IPS-18c (cell line): ENCODE data around the gene ANGPTL4.
"Not testable (repeated sequence)": the region's sequence is repeated elsewhere in the genome, so short reads cannot be mapped to it uniquely, and the experiment has no call there.

ENCODE experiments used
- H3K4me3 ChIP-seq: 2 replicates; pipeline ENCODE4 v1.7.0; 2013; ENCODE audit warnings: low read depth, mild to moderate bottlenecking, low read length, moderate library complexity; ENCODE audit not compliant: insufficient read depth
- H3K9me3 ChIP-seq: one replicate; pipeline ENCODE4 v1.6.1; 2013; ENCODE audit warnings: mild to moderate bottlenecking, low read length, moderate library complexity; ENCODE audit not compliant: control insufficient read depth, insufficient read depth

ANGPTL4 gene

DNA sequence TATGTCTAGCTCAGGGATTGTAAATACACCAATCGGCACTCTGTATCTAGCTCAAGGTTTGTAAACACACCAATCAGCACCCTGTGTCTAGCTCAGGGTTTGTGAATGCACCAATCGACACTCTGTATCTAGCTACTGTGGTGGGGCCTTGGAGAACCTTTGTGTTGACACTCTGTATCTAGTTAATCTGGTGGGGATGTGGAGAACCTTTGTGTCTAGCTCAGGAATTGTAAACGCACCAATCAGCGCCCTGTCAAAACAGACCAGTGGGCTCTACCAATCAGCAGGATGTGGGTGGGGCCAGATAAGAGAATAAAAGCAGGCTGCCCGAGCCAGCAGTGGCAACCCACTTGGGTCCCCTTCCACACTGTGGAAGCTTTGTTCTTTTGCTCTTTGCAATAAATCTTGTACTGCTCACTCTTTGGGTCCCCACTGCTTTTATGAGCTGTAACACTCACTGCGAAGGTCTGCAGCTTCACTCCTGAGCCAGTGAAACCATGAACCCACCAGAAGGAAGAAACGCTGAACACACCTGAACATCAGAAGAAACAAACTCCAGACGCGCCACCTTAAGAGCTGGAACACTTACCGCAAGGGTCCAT lies 12.5 kb downstream of the ANGPTL4 start:
- not testable (repeated sequence) for H3K9me3 ChIP-seq, H3K4me3 ChIP-seq

DNA sequence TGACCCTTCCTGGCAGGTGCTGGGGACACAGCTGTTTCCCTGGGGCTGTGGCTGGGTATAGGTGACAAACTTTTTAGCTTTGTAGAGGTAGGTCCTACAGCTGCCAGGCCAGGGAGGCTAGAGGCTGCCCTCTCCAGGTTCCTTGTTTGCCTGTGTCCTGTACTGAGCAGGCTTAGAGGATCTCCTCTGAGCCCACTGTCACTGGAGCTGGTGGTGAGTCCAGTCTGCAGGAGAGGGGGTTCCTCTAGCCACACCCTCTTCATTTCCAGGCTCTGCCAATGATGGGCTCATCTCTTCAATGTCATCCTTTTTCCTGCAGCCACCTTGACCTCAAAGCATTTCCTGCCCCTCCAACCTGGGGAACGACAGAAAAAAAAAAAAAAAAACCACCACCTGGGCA lies 13.6 kb downstream of the ANGPTL4 start:
- Histone ChIP-seq H3K9me3 (no peaks in the 10 kb centered on the region), H3K4me3 (no peak overlapping the region)

DNA sequence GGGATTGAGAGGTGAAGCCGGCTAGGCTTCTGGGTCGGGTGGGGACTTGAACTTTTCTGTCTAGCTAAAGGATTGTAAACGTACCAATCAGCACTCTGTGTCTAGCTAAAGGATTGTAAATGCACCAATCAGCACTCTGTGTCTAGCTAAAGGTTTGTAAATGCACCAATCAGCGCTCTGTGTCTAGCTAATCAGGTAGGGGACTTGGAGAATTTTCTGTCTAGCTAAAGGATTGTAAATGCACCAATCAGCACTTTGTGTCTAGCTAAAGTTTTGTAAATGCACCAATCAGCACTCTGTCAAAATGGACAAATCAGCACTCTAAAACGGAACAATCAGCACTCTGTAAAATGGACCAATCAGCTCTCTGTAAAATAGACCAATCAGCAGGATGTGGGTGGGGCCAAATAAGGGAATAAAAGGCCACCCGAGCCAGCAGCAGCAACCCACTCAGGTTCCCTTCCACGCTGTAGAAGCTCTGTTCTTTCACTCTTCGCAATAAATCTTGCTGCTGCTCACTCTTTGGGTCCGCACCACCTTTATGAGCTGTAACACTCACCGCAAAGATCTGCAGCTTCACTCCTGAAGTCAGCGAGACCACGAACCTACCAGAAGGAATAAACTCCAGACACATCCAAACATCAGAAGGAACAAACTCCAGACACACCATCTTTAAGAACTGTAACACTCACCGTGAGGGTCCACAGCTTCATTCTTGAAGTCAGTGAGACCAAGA lies 15.4 kb downstream of the ANGPTL4 start:
- not testable (repeated sequence) for H3K4me3 ChIP-seq, H3K9me3 ChIP-seq

GRCh38 chr19:8384569-8384968 lies 20.6 kb downstream of the ANGPTL4 start:
- H3K9me3 ChIP-seq, H3K4me3 ChIP-seq: not testable (repeated sequence)

GRCh38 chr19:8385103-8385502 lies 21.1 kb downstream of the ANGPTL4 start:
- H3K9me3 ChIP-seq, H3K4me3 ChIP-seq: not testable (repeated sequence)

- H3K4me3 ChIP-seq, H3K9me3 ChIP-seq: not testable (repeated sequence)
These were observed 21.6 kb downstream of the ANGPTL4 start for GRCh38 chr19:8385566-8385965.

DNA sequence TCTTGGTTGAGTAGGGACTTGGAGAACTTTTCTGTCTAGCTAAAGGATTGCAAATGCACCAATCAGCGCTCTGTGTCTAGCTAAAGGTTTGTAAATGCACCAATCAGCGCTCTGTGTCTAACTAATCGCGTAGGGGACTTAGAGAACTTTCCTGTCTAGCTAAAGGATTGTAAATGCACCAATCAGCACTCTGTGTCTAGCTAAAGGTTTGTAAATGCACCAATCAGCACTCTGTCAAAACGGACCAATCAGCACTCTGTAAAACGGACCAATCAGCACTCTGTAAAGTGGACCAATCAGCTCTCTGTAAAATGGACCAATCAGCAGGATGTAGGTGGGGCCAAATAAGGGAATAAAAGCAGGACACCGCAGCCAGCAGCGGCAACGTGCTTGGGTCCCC lies 22.5 kb downstream of the ANGPTL4 start:
- H3K4me3 ChIP-seq: not testable (repeated sequence)

DNA sequence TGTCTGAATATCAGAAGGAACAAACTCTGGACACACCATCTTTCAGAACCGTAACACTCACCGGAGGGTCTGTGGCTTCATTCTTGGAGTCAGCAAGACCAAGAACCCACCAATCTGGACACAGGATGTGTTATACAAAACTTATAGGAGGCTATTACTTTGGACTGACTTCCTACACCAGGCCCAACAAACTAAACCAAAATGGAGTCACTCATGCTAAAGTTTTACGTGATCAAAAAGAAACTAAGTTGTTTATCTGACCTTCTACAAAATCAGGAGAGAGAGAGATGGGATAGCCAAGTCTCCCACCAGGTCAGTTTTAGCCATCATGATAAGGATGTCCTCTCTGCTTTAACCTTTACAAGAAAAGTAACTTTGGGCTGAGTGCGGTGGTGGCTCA lies 23.0 kb downstream of the ANGPTL4 start:
- H3K4me3 ChIP-seq: no peak overlapping the region
- no peaks in the 10 kb centered on the region for H3K9me3 ChIP-seq

More for the DNA sequence above, 22.5 kb downstream of the ANGPTL4 start:
- H3K9me3 ChIP-seq: not testable (repeated sequence)

GRCh38 chr19:8387688-8388611 lies 24.0 kb downstream of the ANGPTL4 start:
- Histone ChIP-seq H3K4me3 (no peak overlapping the region), H3K9me3 (no peaks in the 10 kb centered on the region)

DNA sequence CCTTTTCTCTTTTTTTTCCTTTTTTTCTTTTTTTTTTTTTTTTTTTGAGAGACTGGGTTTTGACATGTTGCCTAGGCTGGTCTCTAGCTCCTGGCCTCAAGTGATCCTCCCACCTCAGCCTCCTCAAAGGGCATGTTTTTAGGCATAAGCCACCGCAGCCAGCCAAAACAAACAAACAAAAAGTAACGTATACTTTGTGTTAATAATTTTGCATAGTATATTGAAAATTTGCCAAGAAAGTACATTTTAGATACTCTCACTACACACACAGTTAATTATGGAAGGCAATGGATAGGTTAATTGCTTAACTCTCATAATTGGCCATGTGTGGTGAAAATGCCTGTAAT lies 24.6 kb downstream of the ANGPTL4 start:
- H3K4me3 ChIP-seq: no peak overlapping the region

GRCh38 chr19:8389891-8390616 lies 26.1 kb downstream of the ANGPTL4 start, which contains the start of gene RAB11B:
RAB11B (plus strand) TSS chr19:8390360; CDS start chr19:8390417, 57 bp downstream.
- Histone ChIP-seq H3K4me3 (peak within 1 kb of the TSS; percentile 99), H3K9me3 (no peaks in the 10 kb centered on the region)

More for the DNA sequence above, 24.6 kb downstream of the ANGPTL4 start:
- no peaks in the 10 kb centered on the region for H3K9me3 ChIP-seq

- Histone ChIP-seq H3K4me3 (peak overlapping the region; percentile 99), H3K9me3 (no peaks in the 10 kb centered on the region)
These were observed 26.6 kb downstream of the ANGPTL4 start for GRCh38 chr19:8390617-8390981.

DNA sequence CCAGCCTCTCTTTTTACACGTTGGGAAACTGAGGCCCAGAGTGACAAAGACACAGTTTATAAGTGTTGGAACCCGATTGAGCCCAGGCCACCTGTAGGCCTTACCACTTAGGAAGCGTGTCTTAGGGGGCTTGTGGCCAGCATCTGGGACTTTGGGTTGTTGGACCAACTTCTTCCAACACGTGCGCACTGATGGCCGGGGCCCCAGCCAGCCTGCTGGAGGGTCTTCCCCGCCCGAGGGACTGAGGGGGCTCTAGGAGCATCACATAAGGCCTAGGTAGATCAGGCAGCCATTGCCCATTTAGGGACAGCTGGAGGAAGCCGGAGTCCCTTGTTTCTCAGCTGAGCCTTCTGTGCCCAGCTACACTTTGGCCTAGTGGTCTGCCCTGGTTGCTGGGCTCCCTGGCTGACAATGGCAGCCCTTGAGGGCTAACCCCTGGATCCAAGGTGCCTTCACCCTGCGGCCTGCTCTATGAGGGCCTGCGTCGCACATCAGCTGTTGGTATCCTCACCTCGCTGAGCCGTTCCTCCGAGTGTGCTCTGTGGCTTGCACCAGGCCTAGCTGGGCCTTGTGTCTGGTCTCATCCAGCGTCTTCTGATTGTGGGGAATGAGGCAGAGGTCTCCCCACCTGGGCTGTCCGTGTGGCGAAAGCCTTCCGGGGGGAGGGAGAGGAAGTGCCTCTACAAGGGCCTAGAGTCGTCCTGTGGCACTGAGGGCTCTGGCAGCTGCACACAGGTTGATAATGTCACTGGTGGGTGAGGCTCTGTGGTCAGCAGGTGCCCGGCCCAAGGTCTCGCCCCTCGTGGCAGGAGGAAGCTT lies 27.5 kb downstream of the ANGPTL4 start:
- H3K9me3 ChIP-seq: no peaks in the 10 kb centered on the region
- H3K4me3 ChIP-seq: peak overlapping the region; percentile 28

- no peaks in the 10 kb centered on the region for H3K9me3 ChIP-seq
- no peak overlapping the region for H3K4me3 ChIP-seq
These were observed 28.1 kb downstream of the ANGPTL4 start for GRCh38 chr19:8392017-8392591.

DNA sequence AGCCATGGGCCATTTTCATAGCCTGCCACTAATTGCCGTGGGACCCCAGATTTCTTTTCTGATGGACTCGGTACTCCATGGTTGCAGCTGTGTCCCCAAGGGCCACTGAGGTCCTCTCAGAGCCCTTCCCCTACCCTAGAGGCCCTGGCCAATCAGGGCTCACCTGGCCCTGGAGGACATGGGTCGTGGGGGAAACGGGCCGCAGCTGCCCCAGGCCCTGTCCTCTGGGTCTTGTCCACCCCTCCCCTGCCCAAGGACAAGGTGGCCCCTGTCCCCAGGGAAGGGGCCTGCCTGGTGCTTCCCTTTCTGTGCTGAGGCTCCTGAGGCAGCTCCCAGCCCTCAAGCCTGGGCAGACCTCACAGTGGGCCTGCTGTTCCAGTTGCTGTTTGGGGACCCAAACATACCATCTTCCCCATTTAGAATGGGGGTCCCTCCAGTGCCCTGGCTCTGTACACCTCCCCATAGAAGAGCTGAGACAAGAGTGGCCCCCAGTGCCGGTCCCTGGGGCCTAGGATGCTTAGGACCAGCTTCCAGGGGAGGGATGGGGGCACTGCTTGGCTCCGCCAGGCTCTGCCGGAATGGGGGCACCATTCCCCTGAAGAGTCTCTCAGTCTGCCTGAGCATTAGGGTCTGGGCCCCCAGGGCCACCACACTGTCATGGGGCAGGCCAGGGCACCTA lies 29.4 kb downstream of the ANGPTL4 start:
- Histone ChIP-seq H3K9me3 (no peaks in the 10 kb centered on the region), H3K4me3 (no peak overlapping the region)

- Histone ChIP-seq H3K4me3 (no peak overlapping the region), H3K9me3 (no peaks in the 10 kb centered on the region)
These were observed 29.9 kb downstream of the ANGPTL4 start for GRCh38 chr19:8393871-8394250.
